Pulmonary artery endothelial cell (primary cell): ENCODE data around the gene HOXB7. TPM values are rescaled to one million over a fixed set of nuclear protein-coding genes. Genes with fewer than 3 reads are reported as not detected.
A peak's percentile ranks its signal among the peaks of the same experiment; 100 is the strongest.

ENCODE experiments used
- DNase-seq: peaks from one replicate; pipeline ENCODE4 v3.0.0-alpha.2; 2011; ENCODE audit warnings: low read depth, low spot score
- total RNA-seq: library from RNA; depleted of rRNA; stranded (reverse); fragments of >200 nt; gene quantifications from 2 replicates; pipeline ENCODE4 v1.2.3, GENCODE V29; 2014

Gene HOXB7
- total RNA-seq, 1 donor from 2014 or later = 0.59 TPM

GRCh38 chr17:48579760-48580554 lies 30.9 kb downstream of the HOXB7 start:
- no peak for DNase-seq

GRCh38 chr17:48579471-48579759 lies 31.4 kb downstream of the HOXB7 start:
- no peak for DNase-seq

GRCh38 chr17:48578616-48579470 lies 32.0 kb downstream of the HOXB7 start:
- DNase-seq = no peak

GRCh38 chr17:48577946-48578615 lies 32.7 kb downstream of the HOXB7 start, which contains the start of gene HOXB4:
HOXB4 (minus strand) TSS chr17:48578350; CDS start chr17:48578319, 31 bp downstream.
- peak; percentile 71 for DNase-seq

- DNase-seq = no peak
Observed at GRCh38 chr17:48577330-48577945, 33.4 kb downstream of the HOXB7 start.

GRCh38 chr17:48576479-48577309 lies 34.1 kb downstream of the HOXB7 start:
- DNase-seq = no peak

- no peak for DNase-seq
Observed at GRCh38 chr17:48575673-48576478, 34.9 kb downstream of the HOXB7 start.

GRCh38 chr17:48575066-48575582 lies 35.7 kb downstream of the HOXB7 start:
- no peak for DNase-seq

- no peak for DNase-seq
Observed at GRCh38 chr17:48574505-48575065, 36.2 kb downstream of the HOXB7 start.

GRCh38 chr17:48571826-48572417 lies 38.9 kb downstream of the HOXB7 start:
- no peak for DNase-seq

- DNase-seq = no peak
Observed at GRCh38 chr17:48571024-48571818, 39.6 kb downstream of the HOXB7 start.

- no peak for DNase-seq
Observed at GRCh38 chr17:48570325-48571023, 40.3 kb downstream of the HOXB7 start.

- no peak for DNase-seq
Observed at GRCh38 chr17:48569674-48570324, 41.0 kb downstream of the HOXB7 start.

- no peak for DNase-seq
Observed at GRCh38 chr17:48569240-48569582, 41.6 kb downstream of the HOXB7 start.

GRCh38 chr17:48568499-48569239 lies 42.1 kb downstream of the HOXB7 start:
- no peak for DNase-seq

- DNase-seq = no peak
Observed at GRCh38 chr17:48567646-48568354, 43.0 kb downstream of the HOXB7 start.
